GM21390 (cell line): ENCODE measurements around the gene DTNBP1.

ENCODE experiments used
- ATAC-seq: cut with Tn5 transposase; IDR thresholded peaks from one replicate; pipeline ENCODE4 v1.9.1; 2021; ENCODE audit not compliant: unreplicated experiment

Gene DTNBP1

GRCh38 chr6:15594512-15595259 lies 68.1 kb downstream of the DTNBP1 start:
- ATAC-seq, result no peak

- ATAC-seq, result no peak
These were observed 69.0 kb downstream of the DTNBP1 start for GRCh38 chr6:15593798-15594197.

GRCh38 chr6:15592610-15593009 lies 70.2 kb downstream of the DTNBP1 start:
- no peak for ATAC-seq

GRCh38 chr6:15588971-15589634 lies 73.7 kb downstream of the DTNBP1 start:
- no peak for ATAC-seq

- ATAC-seq, result no peak
These were observed 76.3 kb downstream of the DTNBP1 start for GRCh38 chr6:15586503-15586902.

GRCh38 chr6:15585760-15586214 lies 77.0 kb downstream of the DTNBP1 start:
- ATAC-seq, result no peak

GRCh38 chr6:15582499-15582898 lies 80.3 kb downstream of the DTNBP1 start:
- no peak for ATAC-seq

- ATAC-seq, result no peak
These were observed 81.1 kb downstream of the DTNBP1 start for GRCh38 chr6:15581751-15582150.

- ATAC-seq, result no peak
These were observed 82.5 kb downstream of the DTNBP1 start for GRCh38 chr6:15580326-15580725.

- no peak for ATAC-seq
These were observed 84.0 kb downstream of the DTNBP1 start for GRCh38 chr6:15578716-15579391.

GRCh38 chr6:15577550-15578171 lies 85.2 kb downstream of the DTNBP1 start:
- ATAC-seq, result no peak

- ATAC-seq, result no peak
These were observed 85.7 kb downstream of the DTNBP1 start for GRCh38 chr6:15577106-15577505.

- ATAC-seq, result no peak
These were observed 87.3 kb downstream of the DTNBP1 start for GRCh38 chr6:15575357-15576033.

- ATAC-seq, result no peak
These were observed 88.3 kb downstream of the DTNBP1 start for GRCh38 chr6:15574486-15574885.

GRCh38 chr6:15574023-15574422 lies 88.8 kb downstream of the DTNBP1 start:
- ATAC-seq, result no peak

GRCh38 chr6:15573384-15573783 lies 89.4 kb downstream of the DTNBP1 start:
- ATAC-seq, result no peak

GRCh38 chr6:15572296-15573016 lies 90.4 kb downstream of the DTNBP1 start:
- ATAC-seq, result no peak

GRCh38 chr6:15570171-15570570 lies 92.7 kb downstream of the DTNBP1 start:
- ATAC-seq, result no peak

GRCh38 chr6:15569035-15569995 lies 93.5 kb downstream of the DTNBP1 start:
- no peak for ATAC-seq
